Neural crest cell (in vitro differentiated cells): ENCODE measurements around the gene CEP170. TPM values are rescaled to one million over a fixed set of nuclear protein-coding genes. Genes with fewer than 3 reads are reported as not detected.

Experiments
- DNase-seq: peaks from one replicate; pipeline ENCODE4 v3.0.0; 2021; ENCODE audit warnings: low read depth, mixed read lengths, low spot score
- H3K27ac Mint-ChIP-seq: one replicate; pipeline ENCODE4 v1.8.0; 2021; ENCODE audit warnings: mild to moderate bottlenecking, mixed read lengths; ENCODE audit not compliant: unreplicated experiment
- H3K27me3 Mint-ChIP-seq: 2 replicates; pipeline ENCODE4 v1.8.0; 2021; ENCODE audit warnings: low read depth, mild to moderate bottlenecking, mixed read lengths
- H3K36me3 Mint-ChIP-seq: 2 replicates; pipeline ENCODE4 v1.8.0; 2021; ENCODE audit warnings: low read depth, mild to moderate bottlenecking, mixed read lengths
- H3K4me1 Mint-ChIP-seq: 2 replicates; pipeline ENCODE4 v1.8.0; 2021; ENCODE audit warnings: mixed read lengths
- H3K4me3 Mint-ChIP-seq: one replicate; pipeline ENCODE4 v1.8.0; 2021; ENCODE audit warnings: mild to moderate bottlenecking, mixed read lengths
- H3K9me3 Mint-ChIP-seq: 2 replicates; pipeline ENCODE4 v1.8.0; 2021; ENCODE audit warnings: mixed read lengths
- total RNA-seq: library from RNA; stranded (reverse); gene quantifications from 2 replicates; pipeline ENCODE4 v1.2.1, GENCODE V29; 2021
- TF ChIP-seq, protein P1 (sequence below): fragments of 200-600 bp; sonication (generic); conservative IDR thresholded peaks from 2 replicates; pipeline ENCODE4 v1.5.0; 2021; ENCODE audit warnings: antibody characterized with exemption, mild to moderate bottlenecking

CEP170 gene
- total RNA-seq, 1 donor from 2014 or later: 120 TPM

DNA sequence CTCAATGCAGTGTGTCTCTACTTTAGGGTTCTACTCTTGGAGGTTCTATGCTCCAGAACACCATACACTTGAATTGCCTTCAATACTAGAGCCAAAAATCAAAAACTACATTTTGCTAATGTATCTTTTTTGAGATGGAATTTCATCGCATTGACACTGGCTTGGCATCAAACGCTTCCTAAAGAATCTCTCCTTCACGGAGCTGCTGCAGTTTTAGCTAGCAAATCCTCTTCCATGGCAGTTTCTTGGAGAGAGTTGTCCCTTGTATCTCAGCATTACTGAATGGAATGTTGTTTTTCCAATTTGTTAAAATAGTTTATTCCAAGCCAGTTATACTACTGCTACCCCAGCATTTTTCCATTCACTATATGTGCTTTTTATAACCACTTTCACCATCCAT is 18.4 kb upstream of the CEP170 start:
- Mint-ChIP-seq H3K36me3 (peaks cover 22% of the 10 kb centered on the region), H3K27ac (no peak overlapping the region), H3K4me1 (peaks cover 5% of the 10 kb centered on the region), H3K9me3 (peaks cover 4% of the 10 kb centered on the region), H3K27me3 (no peaks in the 10 kb centered on the region), H3K4me3 (no peak overlapping the region)
- no peak for DNase-seq
- TF ChIP-seq, protein P1, sequence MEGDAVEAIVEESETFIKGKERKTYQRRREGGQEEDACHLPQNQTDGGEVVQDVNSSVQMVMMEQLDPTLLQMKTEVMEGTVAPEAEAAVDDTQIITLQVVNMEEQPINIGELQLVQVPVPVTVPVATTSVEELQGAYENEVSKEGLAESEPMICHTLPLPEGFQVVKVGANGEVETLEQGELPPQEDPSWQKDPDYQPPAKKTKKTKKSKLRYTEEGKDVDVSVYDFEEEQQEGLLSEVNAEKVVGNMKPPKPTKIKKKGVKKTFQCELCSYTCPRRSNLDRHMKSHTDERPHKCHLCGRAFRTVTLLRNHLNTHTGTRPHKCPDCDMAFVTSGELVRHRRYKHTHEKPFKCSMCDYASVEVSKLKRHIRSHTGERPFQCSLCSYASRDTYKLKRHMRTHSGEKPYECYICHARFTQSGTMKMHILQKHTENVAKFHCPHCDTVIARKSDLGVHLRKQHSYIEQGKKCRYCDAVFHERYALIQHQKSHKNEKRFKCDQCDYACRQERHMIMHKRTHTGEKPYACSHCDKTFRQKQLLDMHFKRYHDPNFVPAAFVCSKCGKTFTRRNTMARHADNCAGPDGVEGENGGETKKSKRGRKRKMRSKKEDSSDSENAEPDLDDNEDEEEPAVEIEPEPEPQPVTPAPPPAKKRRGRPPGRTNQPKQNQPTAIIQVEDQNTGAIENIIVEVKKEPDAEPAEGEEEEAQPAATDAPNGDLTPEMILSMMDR: no peak

DNA sequence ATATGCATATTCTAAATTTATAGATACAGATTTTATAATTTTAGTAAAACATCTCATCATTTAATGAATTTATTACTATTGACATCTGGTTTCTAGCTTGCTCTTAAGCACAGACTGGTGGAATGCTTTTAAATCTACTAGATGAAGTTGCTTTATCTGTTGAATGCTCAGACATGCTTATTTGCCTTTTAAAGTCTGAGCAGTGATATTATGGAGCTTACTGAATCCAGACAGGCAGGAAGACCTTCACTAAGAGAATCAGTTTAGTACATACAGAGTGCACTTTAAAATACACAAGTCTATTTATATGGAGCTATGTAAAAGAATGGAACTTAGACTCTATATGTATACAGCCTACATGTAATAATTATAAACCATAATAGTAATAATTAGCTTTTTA is 17.3 kb upstream of the CEP170 start:
- TF ChIP-seq, protein P1: no peak
- Mint-ChIP-seq H3K27me3 (no peaks in the 10 kb centered on the region), H3K27ac (no peak overlapping the region), H3K36me3 (peaks cover 21% of the 10 kb centered on the region), H3K9me3 (peaks cover 4% of the 10 kb centered on the region), H3K4me3 (no peak overlapping the region), H3K4me1 (peaks cover 5% of the 10 kb centered on the region)
- DNase-seq: no peak

DNA sequence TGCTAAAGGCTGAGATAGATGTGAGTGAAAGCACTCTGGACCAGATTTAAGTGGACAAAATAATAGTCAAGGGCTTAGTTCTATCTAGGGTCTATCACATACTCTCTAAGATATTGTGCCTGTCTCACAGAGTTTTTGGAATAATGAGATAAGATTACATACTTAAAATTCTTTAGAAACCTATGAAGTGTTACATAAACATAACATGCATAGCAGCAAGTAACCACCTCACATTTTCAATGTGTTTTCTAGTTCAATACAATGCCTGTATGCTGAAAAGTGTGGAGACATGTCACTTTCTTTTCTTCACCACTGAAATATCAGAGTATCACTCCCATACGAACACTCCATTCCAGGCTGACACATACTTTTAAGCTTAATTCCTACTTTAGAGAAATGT is 16.9 kb upstream of the CEP170 start:
- TF ChIP-seq, protein P1: no peak
- Mint-ChIP-seq H3K27me3 (no peaks in the 10 kb centered on the region), H3K4me1 (peaks cover 5% of the 10 kb centered on the region), H3K36me3 (peaks cover 17% of the 10 kb centered on the region), H3K9me3 (peaks cover 4% of the 10 kb centered on the region), H3K4me3 (no peak overlapping the region), H3K27ac (no peak overlapping the region)
- DNase-seq: no peak

DNA sequence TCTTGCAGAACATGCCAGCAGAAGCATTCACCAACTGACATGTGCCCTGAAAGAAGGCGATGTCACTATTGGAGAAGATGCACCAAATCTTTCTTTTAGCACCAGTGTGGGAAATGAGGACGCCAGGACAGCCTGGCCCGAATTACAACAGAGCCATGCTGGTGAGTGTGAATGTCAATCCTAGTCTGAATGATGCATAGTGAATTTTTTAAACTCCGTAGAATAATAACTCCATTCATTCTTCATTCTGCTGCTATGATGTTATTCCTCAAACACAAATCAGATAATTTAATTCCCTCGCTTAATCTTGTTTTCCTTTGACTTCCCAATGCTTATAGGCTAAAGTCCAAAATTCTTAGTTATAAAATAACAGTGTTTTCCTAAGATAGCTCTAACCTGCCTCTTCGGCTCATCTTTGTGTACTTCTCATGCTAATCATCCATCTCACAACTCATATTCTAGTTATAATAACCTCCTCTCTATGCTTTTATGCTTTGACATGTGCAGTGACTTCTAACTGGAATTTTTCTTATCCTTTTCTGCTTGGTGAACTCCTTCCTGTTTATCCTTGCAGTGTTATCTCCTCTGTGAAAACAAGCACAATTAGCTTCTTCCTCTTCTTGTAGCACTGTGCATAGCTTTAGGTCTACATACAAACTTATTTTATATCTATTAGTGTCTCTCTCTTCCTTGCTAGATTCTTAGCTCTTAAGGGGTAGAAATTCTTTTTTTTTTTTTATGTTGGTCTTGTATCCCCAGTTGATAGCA is 15.2 kb upstream of the CEP170 start:
- DNase-seq: no peak
- Mint-ChIP-seq H3K9me3 (no peaks in the 10 kb centered on the region), H3K27ac (no peak overlapping the region), H3K27me3 (no peaks in the 10 kb centered on the region), H3K36me3 (peaks cover 7% of the 10 kb centered on the region), H3K4me1 (peaks cover 5% of the 10 kb centered on the region), H3K4me3 (no peak overlapping the region)
- TF ChIP-seq, protein P1: no peak

DNA sequence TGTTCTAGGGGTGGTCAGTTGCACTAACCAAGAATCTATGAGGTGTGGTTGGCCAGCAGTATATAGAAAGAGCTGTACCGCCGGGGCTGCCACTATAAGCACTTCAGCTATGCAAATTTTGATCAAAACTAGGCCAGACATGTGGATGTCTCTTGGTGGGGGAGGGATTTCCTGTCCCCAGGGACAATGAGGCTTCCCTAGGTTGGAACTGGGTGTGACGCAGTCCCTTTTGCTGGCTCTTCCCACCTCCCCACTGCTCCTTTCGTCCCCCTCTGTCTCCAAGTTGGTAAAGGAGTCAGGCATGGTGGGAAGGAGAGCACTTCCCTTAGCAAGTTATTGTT is 14.3 kb upstream of the CEP170 start:
- Mint-ChIP-seq H3K9me3 (no peaks in the 10 kb centered on the region), H3K36me3 (peaks cover 4% of the 10 kb centered on the region), H3K27me3 (no peaks in the 10 kb centered on the region), H3K27ac (no peak overlapping the region), H3K4me3 (no peak overlapping the region), H3K4me1 (peaks cover 9% of the 10 kb centered on the region)
- DNase-seq: no peak
- TF ChIP-seq, protein P1: no peak
